K562 (cell line): ENCODE data around the gene PURA.

Experiments
- FOXM1 ChIP-seq, 2 experiments: fragments of 450-650 bp in 1 of 2; sonication (generic) in 1 of 2; formaldehyde crosslinking in 1 of 2; IDR thresholded peaks; 2 replicates each; pipeline versions ENCODE4 v1.6.1 to v1.9.0; 2017 to 2022; ENCODE audit warnings: low read depth in 2 of 2, mild to moderate bottlenecking in 2 of 2, missing genetic modification reagents in 1 of 2, moderate library complexity in 1 of 2
- MAFK ChIP-seq: IDR thresholded peaks from 2 replicates; pipeline ENCODE4 v1.6.1; 2011; ENCODE audit warnings: low read length, improper control_type of control experiment
- NELFE ChIP-seq: IDR thresholded peaks from 2 replicates; pipeline ENCODE4 v1.6.1; 2011; ENCODE audit warnings: mild to moderate bottlenecking; ENCODE audit not compliant: insufficient read depth, insufficient read length
- POLR2A ChIP-seq: fragments of 450-650 bp; conservative IDR thresholded peaks from 2 replicates; pipeline ENCODE4 v1.6.1; 2016
- POLR2AphosphoS2 ChIP-seq: IDR thresholded peaks from 2 replicates; pipeline ENCODE4 v1.6.1; 2012; ENCODE audit warnings: low read length, improper control_type of control experiment
- XRCC5 ChIP-seq: fragments of 200-400 bp; formaldehyde crosslinking; IDR thresholded peaks from 2 replicates; pipeline ENCODE4 v1.6.1; 2017; ENCODE audit warnings: low read depth, mild to moderate bottlenecking, low read length
- ZNF778 ChIP-seq: fragments of 450-650 bp; formaldehyde crosslinking; IDR thresholded peaks from 2 replicates; pipeline ENCODE4 v1.4.0; 2020; ENCODE audit warnings: mild to moderate bottlenecking, moderate library complexity
- TF ChIP-seq, protein P1 (sequence below): fragments of 450-650 bp; IDR thresholded peaks from 2 replicates; pipeline ENCODE4 v1.6.1; 2018; ENCODE audit not compliant: partially characterized antibody
- TF ChIP-seq, protein P2 (sequence below), 2 experiments: fragments of 450-650 bp in 1 of 2; sonication (generic) in 1 of 2; formaldehyde crosslinking in 1 of 2; IDR thresholded peaks; 2 replicates each; pipeline versions ENCODE4 v1.7.1 to v1.9.0; 2016 to 2022; ENCODE audit warnings: inconsistent platforms in 1 of 2, mild to moderate bottlenecking in 1 of 2, missing genetic modification reagents in 1 of 2
- TF ChIP-seq, protein P3 (sequence below): IDR thresholded peaks from 3 replicates; pipeline ENCODE4 v1.6.1; 2011; ENCODE audit warnings: borderline replicate concordance, mild to moderate bottlenecking, moderate library complexity; ENCODE audit not compliant: insufficient read length; ENCODE audit errors: extremely low read depth
- TF ChIP-seq, protein P4 (sequence below), 3 experiments: IDR thresholded peaks in 2 of 3; conservative IDR thresholded peaks in 1 of 3; 2 replicates each; pipeline ENCODE4 v1.5.1; 2011 to 2012; ENCODE audit warnings: low read length in 3 of 3, mild to moderate bottlenecking in 3 of 3, control low read depth in 2 of 3, improper control_type of control experiment in 1 of 3, inconsistent platforms in 1 of 3, low read depth in 1 of 3, mixed read lengths in 1 of 3, moderate library complexity in 1 of 3; ENCODE audit not compliant: insufficient read depth in 2 of 3

DNA sequence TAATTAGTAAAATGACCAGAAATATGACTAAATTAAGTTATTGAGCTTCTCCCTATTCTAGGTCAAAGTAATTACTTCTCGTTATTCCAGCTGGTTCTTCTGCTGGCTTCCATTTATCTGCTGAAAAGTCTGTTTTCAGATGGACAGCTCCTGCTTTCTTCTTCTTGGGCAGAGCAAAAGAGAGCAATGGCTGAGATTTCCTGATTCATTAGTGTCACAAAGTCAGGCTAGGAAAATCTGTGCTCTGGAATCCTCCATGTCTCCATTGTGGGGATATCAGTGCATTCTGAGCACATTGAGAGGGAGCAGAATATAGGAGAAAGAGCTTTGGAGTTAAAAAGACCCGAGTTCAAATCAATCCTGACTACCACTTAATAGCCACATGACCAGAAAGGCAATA, 37.1 kb upstream of the PURA start:
- no peak for TF ChIP-seq POLR2AphosphoS2
- no peak for TF ChIP-seq XRCC5
- no peak for TF ChIP-seq POLR2A
- TF ChIP-seq, protein P1, sequence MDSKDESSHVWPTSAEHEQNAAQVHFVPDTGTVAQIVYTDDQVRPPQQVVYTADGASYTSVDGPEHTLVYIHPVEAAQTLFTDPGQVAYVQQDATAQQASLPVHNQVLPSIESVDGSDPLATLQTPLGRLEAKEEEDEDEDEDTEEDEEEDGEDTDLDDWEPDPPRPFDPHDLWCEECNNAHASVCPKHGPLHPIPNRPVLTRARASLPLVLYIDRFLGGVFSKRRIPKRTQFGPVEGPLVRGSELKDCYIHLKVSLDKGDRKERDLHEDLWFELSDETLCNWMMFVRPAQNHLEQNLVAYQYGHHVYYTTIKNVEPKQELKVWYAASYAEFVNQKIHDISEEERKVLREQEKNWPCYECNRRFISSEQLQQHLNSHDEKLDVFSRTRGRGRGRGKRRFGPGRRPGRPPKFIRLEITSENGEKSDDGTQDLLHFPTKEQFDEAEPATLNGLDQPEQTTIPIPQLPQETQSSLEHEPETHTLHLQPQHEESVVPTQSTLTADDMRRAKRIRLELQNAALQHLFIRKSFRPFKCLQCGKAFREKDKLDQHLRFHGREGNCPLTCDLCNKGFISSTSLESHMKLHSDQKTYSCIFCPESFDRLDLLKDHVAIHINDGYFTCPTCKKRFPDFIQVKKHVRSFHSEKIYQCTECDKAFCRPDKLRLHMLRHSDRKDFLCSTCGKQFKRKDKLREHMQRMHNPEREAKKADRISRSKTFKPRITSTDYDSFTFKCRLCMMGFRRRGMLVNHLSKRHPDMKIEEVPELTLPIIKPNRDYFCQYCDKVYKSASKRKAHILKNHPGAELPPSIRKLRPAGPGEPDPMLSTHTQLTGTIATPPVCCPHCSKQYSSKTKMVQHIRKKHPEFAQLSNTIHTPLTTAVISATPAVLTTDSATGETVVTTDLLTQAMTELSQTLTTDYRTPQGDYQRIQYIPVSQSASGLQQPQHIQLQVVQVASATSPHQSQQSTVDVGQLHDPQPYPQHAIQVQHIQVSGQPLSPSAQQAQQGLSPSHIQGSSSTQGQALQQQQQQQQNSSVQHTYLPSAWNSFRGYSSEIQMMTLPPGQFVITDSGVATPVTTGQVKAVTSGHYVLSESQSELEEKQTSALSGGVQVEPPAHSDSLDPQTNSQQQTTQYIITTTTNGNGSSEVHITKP: no peak
- TF ChIP-seq, protein P2, sequence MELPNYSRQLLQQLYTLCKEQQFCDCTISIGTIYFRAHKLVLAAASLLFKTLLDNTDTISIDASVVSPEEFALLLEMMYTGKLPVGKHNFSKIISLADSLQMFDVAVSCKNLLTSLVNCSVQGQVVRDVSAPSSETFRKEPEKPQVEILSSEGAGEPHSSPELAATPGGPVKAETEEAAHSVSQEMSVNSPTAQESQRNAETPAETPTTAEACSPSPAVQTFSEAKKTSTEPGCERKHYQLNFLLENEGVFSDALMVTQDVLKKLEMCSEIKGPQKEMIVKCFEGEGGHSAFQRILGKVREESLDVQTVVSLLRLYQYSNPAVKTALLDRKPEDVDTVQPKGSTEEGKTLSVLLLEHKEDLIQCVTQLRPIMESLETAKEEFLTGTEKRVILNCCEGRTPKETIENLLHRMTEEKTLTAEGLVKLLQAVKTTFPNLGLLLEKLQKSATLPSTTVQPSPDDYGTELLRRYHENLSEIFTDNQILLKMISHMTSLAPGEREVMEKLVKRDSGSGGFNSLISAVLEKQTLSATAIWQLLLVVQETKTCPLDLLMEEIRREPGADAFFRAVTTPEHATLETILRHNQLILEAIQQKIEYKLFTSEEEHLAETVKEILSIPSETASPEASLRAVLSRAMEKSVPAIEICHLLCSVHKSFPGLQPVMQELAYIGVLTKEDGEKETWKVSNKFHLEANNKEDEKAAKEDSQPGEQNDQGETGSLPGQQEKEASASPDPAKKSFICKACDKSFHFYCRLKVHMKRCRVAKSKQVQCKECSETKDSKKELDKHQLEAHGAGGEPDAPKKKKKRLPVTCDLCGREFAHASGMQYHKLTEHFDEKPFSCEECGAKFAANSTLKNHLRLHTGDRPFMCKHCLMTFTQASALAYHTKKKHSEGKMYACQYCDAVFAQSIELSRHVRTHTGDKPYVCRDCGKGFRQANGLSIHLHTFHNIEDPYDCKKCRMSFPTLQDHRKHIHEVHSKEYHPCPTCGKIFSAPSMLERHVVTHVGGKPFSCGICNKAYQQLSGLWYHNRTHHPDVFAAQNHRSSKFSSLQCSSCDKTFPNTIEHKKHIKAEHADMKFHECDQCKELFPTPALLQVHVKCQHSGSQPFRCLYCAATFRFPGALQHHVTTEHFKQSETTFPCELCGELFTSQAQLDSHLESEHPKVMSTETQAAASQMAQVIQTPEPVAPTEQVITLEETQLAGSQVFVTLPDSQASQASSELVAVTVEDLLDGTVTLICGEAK (IDR thresholded peaks at IDR 0.05): no peak
- TF ChIP-seq, protein P2 (CRISPR knock-in tag; IDR thresholded peaks at IDR 0.05): no peak
- no peak for TF ChIP-seq MAFK
- TF ChIP-seq FOXM1 (IDR thresholded peaks at IDR 0.05; ENCODE audit: low read depth): no peak
- no peak for TF ChIP-seq FOXM1 (CRISPR knock-in tag; IDR thresholded peaks at IDR 0.05; ENCODE audit: low read depth)
- no peak for TF ChIP-seq ZNF778 (CRISPR knock-in tag)
- TF ChIP-seq, protein P3, sequence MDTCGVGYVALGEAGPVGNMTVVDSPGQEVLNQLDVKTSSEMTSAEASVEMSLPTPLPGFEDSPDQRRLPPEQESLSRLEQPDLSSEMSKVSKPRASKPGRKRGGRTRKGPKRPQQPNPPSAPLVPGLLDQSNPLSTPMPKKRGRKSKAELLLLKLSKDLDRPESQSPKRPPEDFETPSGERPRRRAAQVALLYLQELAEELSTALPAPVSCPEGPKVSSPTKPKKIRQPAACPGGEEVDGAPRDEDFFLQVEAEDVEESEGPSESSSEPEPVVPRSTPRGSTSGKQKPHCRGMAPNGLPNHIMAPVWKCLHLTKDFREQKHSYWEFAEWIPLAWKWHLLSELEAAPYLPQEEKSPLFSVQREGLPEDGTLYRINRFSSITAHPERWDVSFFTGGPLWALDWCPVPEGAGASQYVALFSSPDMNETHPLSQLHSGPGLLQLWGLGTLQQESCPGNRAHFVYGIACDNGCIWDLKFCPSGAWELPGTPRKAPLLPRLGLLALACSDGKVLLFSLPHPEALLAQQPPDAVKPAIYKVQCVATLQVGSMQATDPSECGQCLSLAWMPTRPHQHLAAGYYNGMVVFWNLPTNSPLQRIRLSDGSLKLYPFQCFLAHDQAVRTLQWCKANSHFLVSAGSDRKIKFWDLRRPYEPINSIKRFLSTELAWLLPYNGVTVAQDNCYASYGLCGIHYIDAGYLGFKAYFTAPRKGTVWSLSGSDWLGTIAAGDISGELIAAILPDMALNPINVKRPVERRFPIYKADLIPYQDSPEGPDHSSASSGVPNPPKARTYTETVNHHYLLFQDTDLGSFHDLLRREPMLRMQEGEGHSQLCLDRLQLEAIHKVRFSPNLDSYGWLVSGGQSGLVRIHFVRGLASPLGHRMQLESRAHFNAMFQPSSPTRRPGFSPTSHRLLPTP: no peak
- TF ChIP-seq NELFE: no peak
- TF ChIP-seq, protein P4, sequence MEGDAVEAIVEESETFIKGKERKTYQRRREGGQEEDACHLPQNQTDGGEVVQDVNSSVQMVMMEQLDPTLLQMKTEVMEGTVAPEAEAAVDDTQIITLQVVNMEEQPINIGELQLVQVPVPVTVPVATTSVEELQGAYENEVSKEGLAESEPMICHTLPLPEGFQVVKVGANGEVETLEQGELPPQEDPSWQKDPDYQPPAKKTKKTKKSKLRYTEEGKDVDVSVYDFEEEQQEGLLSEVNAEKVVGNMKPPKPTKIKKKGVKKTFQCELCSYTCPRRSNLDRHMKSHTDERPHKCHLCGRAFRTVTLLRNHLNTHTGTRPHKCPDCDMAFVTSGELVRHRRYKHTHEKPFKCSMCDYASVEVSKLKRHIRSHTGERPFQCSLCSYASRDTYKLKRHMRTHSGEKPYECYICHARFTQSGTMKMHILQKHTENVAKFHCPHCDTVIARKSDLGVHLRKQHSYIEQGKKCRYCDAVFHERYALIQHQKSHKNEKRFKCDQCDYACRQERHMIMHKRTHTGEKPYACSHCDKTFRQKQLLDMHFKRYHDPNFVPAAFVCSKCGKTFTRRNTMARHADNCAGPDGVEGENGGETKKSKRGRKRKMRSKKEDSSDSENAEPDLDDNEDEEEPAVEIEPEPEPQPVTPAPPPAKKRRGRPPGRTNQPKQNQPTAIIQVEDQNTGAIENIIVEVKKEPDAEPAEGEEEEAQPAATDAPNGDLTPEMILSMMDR (IDR thresholded peaks at IDR 0.05 in 2 of 3, conservative IDR thresholded peaks at IDR 0.05 in 1 of 3; ENCODE audit: insufficient read depth in 2 of 3, low read depth in 1 of 3, low read length in 3 of 3): no peak
